Measurements from ENCODE around the gene CNIH2.

The CNIH2 gene

DNA sequence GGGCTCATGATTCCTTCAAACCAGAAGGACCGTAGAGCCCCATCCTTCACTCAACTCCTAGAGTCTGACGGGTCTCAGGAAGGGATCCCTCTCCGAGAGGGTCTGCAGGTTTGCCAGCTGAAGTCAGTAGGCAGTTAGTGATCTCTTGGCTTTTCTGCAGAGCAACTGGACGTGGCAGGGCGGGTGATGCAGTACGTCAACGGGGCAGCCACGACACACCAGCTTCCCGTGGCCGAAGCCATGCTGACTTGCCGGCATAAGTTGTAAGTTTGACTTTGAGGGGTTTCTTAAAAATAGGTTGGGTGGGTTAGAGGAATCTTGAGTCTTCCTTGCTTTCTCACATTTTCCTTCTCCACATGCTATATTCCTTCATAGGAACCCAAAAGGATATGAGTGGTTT lies 42.8 kb upstream of the CNIH2 start:
- Histone ChIP-seq H3K36me3 (ENCODE audit: control insufficient read depth in 2 of 2, insufficient read depth in 1 of 2, low read length in 2 of 2) (peaks cover 0 to 76% of the 10 kb centered on the region in 2 experiments; a peak in 2 of 3 replicates), H3K27ac (ENCODE audit: extremely low read depth, low read depth, low read length) (no peak overlapping the region), H3K4me1 (ENCODE audit: control insufficient read depth, insufficient read depth, low read length) (no peaks in the 10 kb centered on the region), H3K9me3 (ENCODE audit: control insufficient read depth, insufficient read depth, low read depth, low read length) (no peaks in the 10 kb centered on the region), H3K4me3 (ENCODE audit: low read depth, low read length) (no peak overlapping the region)
- ChIA-PET CTCF (interaction anchor here (2.5 kb wide), 1 partner anchor 13 kb away, joined by 14 read pairs; no protein-coding TSS in a partner anchor), POLR2A (no interaction called here)
- TF ChIP-seq ZNF521 (tag by site-specific recombination; IDR thresholded peaks at IDR 0.05) = no peak
- no peak for TF ChIP-seq KLF1 (tag by site-specific recombination; IDR thresholded peaks at IDR 0.05)
- TF ChIP-seq, protein P1, sequence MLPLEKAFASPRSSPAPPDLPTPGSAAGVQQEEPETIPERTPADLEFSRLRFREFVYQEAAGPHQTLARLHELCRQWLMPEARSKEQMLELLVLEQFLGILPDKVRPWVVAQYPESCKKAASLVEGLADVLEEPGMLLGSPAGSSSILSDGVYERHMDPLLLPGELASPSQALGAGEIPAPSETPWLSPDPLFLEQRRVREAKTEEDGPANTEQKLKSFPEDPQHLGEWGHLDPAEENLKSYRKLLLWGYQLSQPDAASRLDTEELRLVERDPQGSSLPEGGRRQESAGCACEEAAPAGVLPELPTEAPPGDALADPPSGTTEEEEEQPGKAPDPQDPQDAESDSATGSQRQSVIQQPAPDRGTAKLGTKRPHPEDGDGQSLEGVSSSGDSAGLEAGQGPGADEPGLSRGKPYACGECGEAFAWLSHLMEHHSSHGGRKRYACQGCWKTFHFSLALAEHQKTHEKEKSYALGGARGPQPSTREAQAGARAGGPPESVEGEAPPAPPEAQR (tag by site-specific recombination; IDR thresholded peaks at IDR 0.05) = no peak

DNA sequence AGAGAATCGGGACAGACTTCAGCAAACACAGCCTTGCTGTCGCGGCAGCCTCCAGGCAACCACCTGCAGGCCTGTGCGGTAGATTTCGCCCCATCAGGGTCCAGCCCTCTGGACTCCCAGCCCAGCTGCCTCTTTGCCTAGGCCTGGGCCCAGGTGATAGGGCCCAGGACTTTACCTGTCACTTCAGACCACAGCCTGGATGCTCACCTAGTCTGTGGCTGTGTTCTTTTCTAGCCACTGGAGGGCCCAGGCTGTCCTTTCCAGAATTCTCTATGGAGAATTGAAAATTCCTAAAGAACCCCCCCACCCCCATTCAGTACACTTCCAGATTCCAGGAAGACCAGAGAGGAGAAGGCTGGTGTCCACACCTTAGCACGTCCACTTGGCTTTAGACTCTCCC lies 40.1 kb upstream of the CNIH2 start:
- CTCF ChIA-PET = interaction anchor here (0.6 kb wide), 1 partner anchor 167 kb away, joined by 3 read pairs; no protein-coding TSS in a partner anchor
- no peak for TF ChIP-seq ZNF530 (tag by site-specific recombination; IDR thresholded peaks at IDR 0.05; ENCODE audit: low read depth)
- no peak for TF ChIP-seq ZBTB48 (tag by site-specific recombination; IDR thresholded peaks at IDR 0.05)
- TF ChIP-seq ZNF423 (tag by site-specific recombination; IDR thresholded peaks at IDR 0.05) = no peak
- no peak for TF ChIP-seq ZNF830 (tag by site-specific recombination; IDR thresholded peaks at IDR 0.05; ENCODE audit: low read depth)
- no peak for TF ChIP-seq ZNF658 (tag by site-specific recombination; IDR thresholded peaks at IDR 0.05)
- TF ChIP-seq, protein P2, sequence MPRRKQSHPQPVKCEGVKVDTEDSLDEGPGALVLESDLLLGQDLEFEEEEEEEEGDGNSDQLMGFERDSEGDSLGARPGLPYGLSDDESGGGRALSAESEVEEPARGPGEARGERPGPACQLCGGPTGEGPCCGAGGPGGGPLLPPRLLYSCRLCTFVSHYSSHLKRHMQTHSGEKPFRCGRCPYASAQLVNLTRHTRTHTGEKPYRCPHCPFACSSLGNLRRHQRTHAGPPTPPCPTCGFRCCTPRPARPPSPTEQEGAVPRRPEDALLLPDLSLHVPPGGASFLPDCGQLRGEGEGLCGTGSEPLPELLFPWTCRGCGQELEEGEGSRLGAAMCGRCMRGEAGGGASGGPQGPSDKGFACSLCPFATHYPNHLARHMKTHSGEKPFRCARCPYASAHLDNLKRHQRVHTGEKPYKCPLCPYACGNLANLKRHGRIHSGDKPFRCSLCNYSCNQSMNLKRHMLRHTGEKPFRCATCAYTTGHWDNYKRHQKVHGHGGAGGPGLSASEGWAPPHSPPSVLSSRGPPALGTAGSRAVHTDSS (tag by site-specific recombination; IDR thresholded peaks at IDR 0.05) = no peak
- TF ChIP-seq, protein P3, sequence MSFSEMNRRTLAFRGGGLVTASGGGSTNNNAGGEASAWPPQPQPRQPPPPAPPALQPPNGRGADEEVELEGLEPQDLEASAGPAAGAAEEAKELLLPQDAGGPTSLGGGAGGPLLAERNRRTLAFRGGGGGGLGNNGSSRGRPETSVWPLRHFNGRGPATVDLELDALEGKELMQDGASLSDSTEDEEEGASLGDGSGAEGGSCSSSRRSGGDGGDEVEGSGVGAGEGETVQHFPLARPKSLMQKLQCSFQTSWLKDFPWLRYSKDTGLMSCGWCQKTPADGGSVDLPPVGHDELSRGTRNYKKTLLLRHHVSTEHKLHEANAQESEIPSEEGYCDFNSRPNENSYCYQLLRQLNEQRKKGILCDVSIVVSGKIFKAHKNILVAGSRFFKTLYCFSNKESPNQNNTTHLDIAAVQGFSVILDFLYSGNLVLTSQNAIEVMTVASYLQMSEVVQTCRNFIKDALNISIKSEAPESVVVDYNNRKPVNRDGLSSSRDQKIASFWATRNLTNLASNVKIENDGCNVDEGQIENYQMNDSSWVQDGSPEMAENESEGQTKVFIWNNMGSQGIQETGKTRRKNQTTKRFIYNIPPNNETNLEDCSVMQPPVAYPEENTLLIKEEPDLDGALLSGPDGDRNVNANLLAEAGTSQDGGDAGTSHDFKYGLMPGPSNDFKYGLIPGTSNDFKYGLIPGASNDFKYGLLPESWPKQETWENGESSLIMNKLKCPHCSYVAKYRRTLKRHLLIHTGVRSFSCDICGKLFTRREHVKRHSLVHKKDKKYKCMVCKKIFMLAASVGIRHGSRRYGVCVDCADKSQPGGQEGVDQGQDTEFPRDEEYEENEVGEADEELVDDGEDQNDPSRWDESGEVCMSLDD (tag by site-specific recombination; IDR thresholded peaks at IDR 0.05) = no peak
- no peak overlapping the region for H3K4me3 ChIP-seq (ENCODE audit: low read depth, low read length)
- POLR2A ChIA-PET = no interaction called here
- no peaks in the 10 kb centered on the region for H3K9me3 ChIP-seq (ENCODE audit: control insufficient read depth, insufficient read depth, low read depth, low read length)
- H3K4me1 ChIP-seq (ENCODE audit: control insufficient read depth, insufficient read depth, low read length) = no peaks in the 10 kb centered on the region
- no peak overlapping the region for H3K27ac ChIP-seq (ENCODE audit: extremely low read depth, low read depth, low read length)
- H3K36me3 ChIP-seq (ENCODE audit: control insufficient read depth in 2 of 2, insufficient read depth in 1 of 2, low read length in 2 of 2) = peaks cover 0 to 75% of the 10 kb centered on the region in 2 experiments; a peak in 1 of 3 replicates

DNA sequence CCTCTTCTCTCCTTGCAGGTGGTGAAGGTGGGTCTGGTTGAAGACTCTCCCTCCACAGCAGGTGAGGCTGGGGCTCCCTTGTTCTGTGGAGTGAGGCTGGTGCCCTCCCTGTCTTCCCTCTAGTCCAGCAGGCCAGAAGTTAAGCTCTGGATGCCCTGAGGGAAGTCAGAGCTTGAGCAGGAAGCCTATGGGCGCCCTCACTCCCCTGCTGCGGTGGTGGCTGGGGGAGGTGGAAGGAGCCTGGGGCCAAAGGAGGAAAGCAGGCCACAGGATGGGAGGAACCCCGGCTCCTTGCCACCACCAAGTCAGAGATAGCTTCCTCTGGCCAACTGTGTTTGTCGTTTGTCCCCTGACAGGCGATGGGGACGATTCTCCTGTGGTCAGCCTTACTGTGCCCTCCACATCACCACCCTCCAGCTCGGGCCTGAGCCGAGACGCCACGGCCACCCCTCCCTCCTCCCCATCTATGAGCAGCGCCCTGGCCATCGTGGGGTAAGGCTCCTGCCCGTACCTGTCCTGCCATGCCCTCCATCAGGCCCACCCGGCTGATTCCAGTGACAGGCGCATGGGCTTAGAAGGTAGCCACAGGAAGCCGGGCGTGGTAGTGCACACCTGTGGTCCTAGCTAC lies 39.1 kb upstream of the CNIH2 start:
- H3K9me3 ChIP-seq (ENCODE audit: control insufficient read depth, insufficient read depth, low read depth, low read length) = no peaks in the 10 kb centered on the region
- no peak overlapping the region for H3K27ac ChIP-seq (ENCODE audit: extremely low read depth, low read depth, low read length)
- H3K4me1 ChIP-seq (ENCODE audit: control insufficient read depth, insufficient read depth, low read length) = no peaks in the 10 kb centered on the region
- POLR2A ChIA-PET = interaction anchor here (0.6 kb wide), 1 partner anchor 465 kb away, joined by 3 read pairs; no protein-coding TSS in a partner anchor
- CTCF ChIA-PET = interaction anchor here (0.6 to 1.1 kb wide), 2 partner anchors 18 to 168 kb away, joined by 3 to 5 read pairs; no protein-coding TSS in a partner anchor
- peaks cover 0 to 68% of the 10 kb centered on the region in 2 experiments; a peak in 1 of 3 replicates for H3K36me3 ChIP-seq (ENCODE audit: control insufficient read depth in 2 of 2, insufficient read depth in 1 of 2, low read length in 2 of 2)
- H3K4me3 ChIP-seq (ENCODE audit: low read depth, low read length) = no peak overlapping the region
- no peak for TF ChIP-seq MEIS1 (CRISPR knock-in tag; IDR thresholded peaks at IDR 0.05; ENCODE audit: borderline replicate concordance)
- TF ChIP-seq ZNF211 (tag by site-specific recombination; IDR thresholded peaks at IDR 0.05; ENCODE audit: low read depth) = no peak
- no peak for TF ChIP-seq ZBTB20 (tag by site-specific recombination; IDR thresholded peaks at IDR 0.05)
- TF ChIP-seq ZNF571 (tag by site-specific recombination; IDR thresholded peaks at IDR 0.05) = no peak
